DMS114 treated with DMSO at 0.1 percent for 48 hours (cell line): ENCODE measurements around the gene ACTN1.
A peak's percentile ranks its signal among the peaks of the same experiment; 100 is the strongest.
"Not testable (repeated sequence)": the region's sequence is repeated elsewhere in the genome, so short reads cannot be mapped to it uniquely, and the experiment has no call there.

Experiments
- DNase-seq: peaks from one replicate; lab custom pipeline; 2025; ENCODE audit not compliant: unreplicated experiment; lab: John Stamatoyannopoulos, UW

ACTN1 gene

GRCh38 chr14:68871392-68871791 is 107.7 kb downstream of the ACTN1 start:
- DNase-seq = no peak

- DNase-seq = no peak
Observed at GRCh38 chr14:68866991-68867533, 112.0 kb downstream of the ACTN1 start.

GRCh38 chr14:68865542-68865941 is 113.6 kb downstream of the ACTN1 start:
- DNase-seq = no peak

GRCh38 chr14:68864361-68864750 is 114.7 kb downstream of the ACTN1 start:
- no peak for DNase-seq

GRCh38 chr14:68863610-68864360 is 115.3 kb downstream of the ACTN1 start:
- DNase-seq = no peak

- peak; percentile 80 for DNase-seq
Observed at GRCh38 chr14:68862954-68863594, 116.0 kb downstream of the ACTN1 start.

GRCh38 chr14:68860771-68861170 is 118.3 kb downstream of the ACTN1 start:
- DNase-seq = no peak

- no peak for DNase-seq
Observed at GRCh38 chr14:68857516-68858070, 121.5 kb downstream of the ACTN1 start.

GRCh38 chr14:68856572-68856971 is 122.5 kb downstream of the ACTN1 start:
- no peak for DNase-seq

GRCh38 chr14:68854421-68854820 is 124.7 kb downstream of the ACTN1 start:
- DNase-seq = no peak

- DNase-seq = no peak
Observed at GRCh38 chr14:68853749-68854148, 125.4 kb downstream of the ACTN1 start.

- DNase-seq = not testable (repeated sequence)
Observed at GRCh38 chr14:68852493-68852892, 126.6 kb downstream of the ACTN1 start.

GRCh38 chr14:68851078-68851477 is 128.0 kb downstream of the ACTN1 start:
- no peak for DNase-seq

GRCh38 chr14:68849416-68849815 is 129.7 kb downstream of the ACTN1 start:
- DNase-seq = no peak

GRCh38 chr14:68848253-68848652 is 130.8 kb downstream of the ACTN1 start:
- no peak for DNase-seq

- not testable (repeated sequence) for DNase-seq
Observed at GRCh38 chr14:68847640-68848039, 131.5 kb downstream of the ACTN1 start.

- DNase-seq = no peak
Observed at GRCh38 chr14:68846466-68846865, 132.6 kb downstream of the ACTN1 start.

- no peak for DNase-seq
Observed at GRCh38 chr14:68844210-68844545, 134.9 kb downstream of the ACTN1 start.

- peak; percentile 50 for DNase-seq
Observed at GRCh38 chr14:68843471-68844209, 135.5 kb downstream of the ACTN1 start.

GRCh38 chr14:68842298-68842697 is 136.8 kb downstream of the ACTN1 start:
- no peak for DNase-seq

- DNase-seq = no peak
Observed at GRCh38 chr14:68841016-68841809, 137.9 kb downstream of the ACTN1 start.
